MM.1S (cell line): ENCODE data around the gene FGF19.

Experiments used
- CTCF ChIP-seq: fragments of 300-600 bp; sonication (generic); IDR thresholded peaks from 2 replicates; pipeline ENCODE4 v1.5.1; 2016; ENCODE audit warnings: antibody characterized with exemption, low read length, mixed read lengths
- EZH2 ChIP-seq: fragments of 300-600 bp; sonication (generic); optimal IDR thresholded peaks from 2 replicates; pipeline ENCODE3; 2017; ENCODE audit warnings: low read depth, mild to moderate bottlenecking, antibody characterized with exemption, low read length, mixed read lengths
- EZH2phosphoT487 ChIP-seq: fragments of 300-600 bp; sonication (generic); IDR thresholded peaks from 2 replicates; pipeline ENCODE4 v1.6.1; 2018; ENCODE audit warnings: antibody characterized with exemption, low read length

- no peak for TF ChIP-seq CTCF
- no peak for TF ChIP-seq EZH2
- TF ChIP-seq EZH2phosphoT487 = no peak
Measured at GRCh38 chr11:69721106-69721505, 17.3 kb upstream of the FGF19 start.
